ENCODE measurements around the gene FSD2. TPM values are rescaled to one million over a fixed set of nuclear protein-coding genes. Genes with fewer than 3 reads are reported as not detected.

The FSD2 gene
- total RNA-seq, 4 donors from 2014 or later: not detected

DNA sequence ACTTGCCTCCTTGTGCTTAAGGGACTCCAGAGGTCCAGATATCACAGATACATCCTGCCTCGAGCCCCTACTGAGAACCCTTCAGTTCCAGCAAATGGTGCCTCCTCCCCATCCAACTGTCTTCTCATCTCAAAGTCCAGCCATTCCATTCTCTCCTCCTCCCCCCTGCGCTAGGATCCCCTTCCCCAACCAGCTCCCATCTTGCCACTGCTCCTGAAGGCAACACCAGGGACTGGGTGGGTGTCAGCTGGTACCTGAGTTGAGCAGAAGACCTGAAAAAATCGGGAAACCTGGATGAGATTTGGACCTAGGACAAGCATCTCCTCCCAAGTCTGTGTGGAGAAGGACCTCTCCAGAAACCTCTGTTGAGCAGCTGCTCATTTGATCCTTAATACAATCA lies 93.8 kb downstream of the FSD2 start:
- 68% methylated on average over 3 of the region's 3 CpGs; no CpG with 5 or more reads in 1 of the 2 donors for WGBS, 2 donors (ENCODE audit: low coverage in 1 of 2)
- no peak overlapping the region for H3K27ac ChIP-seq
- H3K27me3 ChIP-seq: peaks cover 6% of the 10 kb centered on the region
- H3K4me3 ChIP-seq: no peak overlapping the region
- no peak for DNase-seq
- intact Hi-C loops (cut with DNase I; ENCODE audit: low total_unique reads): no loop called here
- TF ChIP-seq, protein P1, sequence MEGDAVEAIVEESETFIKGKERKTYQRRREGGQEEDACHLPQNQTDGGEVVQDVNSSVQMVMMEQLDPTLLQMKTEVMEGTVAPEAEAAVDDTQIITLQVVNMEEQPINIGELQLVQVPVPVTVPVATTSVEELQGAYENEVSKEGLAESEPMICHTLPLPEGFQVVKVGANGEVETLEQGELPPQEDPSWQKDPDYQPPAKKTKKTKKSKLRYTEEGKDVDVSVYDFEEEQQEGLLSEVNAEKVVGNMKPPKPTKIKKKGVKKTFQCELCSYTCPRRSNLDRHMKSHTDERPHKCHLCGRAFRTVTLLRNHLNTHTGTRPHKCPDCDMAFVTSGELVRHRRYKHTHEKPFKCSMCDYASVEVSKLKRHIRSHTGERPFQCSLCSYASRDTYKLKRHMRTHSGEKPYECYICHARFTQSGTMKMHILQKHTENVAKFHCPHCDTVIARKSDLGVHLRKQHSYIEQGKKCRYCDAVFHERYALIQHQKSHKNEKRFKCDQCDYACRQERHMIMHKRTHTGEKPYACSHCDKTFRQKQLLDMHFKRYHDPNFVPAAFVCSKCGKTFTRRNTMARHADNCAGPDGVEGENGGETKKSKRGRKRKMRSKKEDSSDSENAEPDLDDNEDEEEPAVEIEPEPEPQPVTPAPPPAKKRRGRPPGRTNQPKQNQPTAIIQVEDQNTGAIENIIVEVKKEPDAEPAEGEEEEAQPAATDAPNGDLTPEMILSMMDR (IDR thresholded peaks at IDR 0.05): no peak
- TF ChIP-seq POLR2A (IDR thresholded peaks at IDR 0.05) (no peak), POLR2AphosphoS5 (IDR thresholded peaks at IDR 0.05) (no peak), EP300 (IDR thresholded peaks at IDR 0.05; ENCODE audit: low read depth) (no peak)
- H3K9me3 ChIP-seq: no peaks in the 10 kb centered on the region
- in situ Hi-C loops (cut with MboI; ENCODE audit: low pct_ligation_motif_present in 1 of 4, low pct_unique_long_range_greater_than_20kb in 1 of 4, low sequenced_read_pairs in 3 of 4): no loop called here
- peaks cover 0 to 14% (median 13%) of the 10 kb centered on the region in 4 donors for H3K4me1 ChIP-seq
- H3K36me3 ChIP-seq: no peaks in the 10 kb centered on the region

DNA sequence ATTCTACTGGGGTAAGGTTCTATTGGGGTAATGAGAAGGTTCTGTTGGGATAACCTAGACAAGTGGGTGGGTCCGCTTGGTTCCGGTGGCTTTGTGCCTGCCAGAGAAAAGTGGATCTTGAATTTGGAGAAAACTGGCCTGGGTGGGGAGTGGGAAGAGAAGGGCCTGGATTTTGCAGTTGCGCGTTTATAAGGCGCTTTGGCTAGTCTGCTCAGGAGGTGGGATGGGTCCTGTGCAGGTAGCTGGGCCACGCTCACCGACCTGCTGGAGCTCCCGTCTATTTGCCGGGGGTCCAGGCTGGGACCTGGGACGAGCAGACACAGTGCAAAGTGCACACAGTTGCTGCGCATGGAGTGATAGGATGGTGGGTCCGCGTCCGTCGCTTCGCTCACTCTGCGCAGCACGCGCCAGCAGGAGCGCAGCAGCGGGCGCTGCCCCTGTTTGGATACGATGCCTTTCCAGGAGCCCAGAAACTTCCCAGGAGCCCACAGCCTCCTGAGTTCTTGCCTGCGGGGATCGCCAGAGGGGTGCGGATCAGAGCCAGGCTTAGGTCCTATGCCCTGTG lies 94.9 kb downstream of the FSD2 start:
- Histone ChIP-seq H3K36me3 (no peaks in the 10 kb centered on the region), H3K4me3 (no peak overlapping the region), H3K9me3 (no peaks in the 10 kb centered on the region), H3K27ac (no peak overlapping the region), H3K27me3 (peaks cover 6% of the 10 kb centered on the region), H3K4me1 (peaks cover 0 to 14% (median 13%) of the 10 kb centered on the region in 4 donors)
- no peak for TF ChIP-seq POLR2AphosphoS5 (IDR thresholded peaks at IDR 0.05)
- no peak for TF ChIP-seq POLR2A (IDR thresholded peaks at IDR 0.05)
- TF ChIP-seq, protein P1 (IDR thresholded peaks at IDR 0.05): no peak
- TF ChIP-seq EP300 (IDR thresholded peaks at IDR 0.05; ENCODE audit: low read depth): no peak
- in situ Hi-C loops (cut with MboI; ENCODE audit: low pct_ligation_motif_present in 1 of 4, low pct_unique_long_range_greater_than_20kb in 1 of 4, low sequenced_read_pairs in 3 of 4): no loop called here
- no peak for DNase-seq
- intact Hi-C loops (cut with DNase I; ENCODE audit: low total_unique reads): no loop called here
- WGBS, 2 donors (ENCODE audit: low coverage in 1 of 2): 94 to 100% methylated on average over 4 to 24 of the region's 26 CpGs

DNA sequence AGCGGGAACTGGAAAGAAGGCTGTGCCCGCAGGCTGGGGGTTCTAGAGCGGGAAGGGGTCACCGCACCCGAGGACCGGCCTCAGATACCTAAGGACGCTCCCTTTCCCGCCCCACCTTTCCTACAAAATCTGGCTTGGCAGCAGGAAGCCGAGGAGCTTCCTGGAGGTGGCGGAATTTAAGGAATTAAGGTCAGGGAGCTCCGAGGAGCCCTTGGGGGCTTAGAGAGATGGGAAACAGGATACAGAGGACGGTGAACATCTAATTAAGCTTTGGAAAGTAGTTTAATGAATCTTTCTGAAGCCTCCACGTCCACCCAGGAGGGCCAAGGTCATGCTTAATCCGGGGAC lies 95.7 kb downstream of the FSD2 start:
- H3K27ac ChIP-seq: peak overlapping the region in 3 of 4 donors; percentile 9 to 65 (median 64)
- intact Hi-C loops (cut with DNase I; ENCODE audit: low total_unique reads): no loop called here

DNA sequence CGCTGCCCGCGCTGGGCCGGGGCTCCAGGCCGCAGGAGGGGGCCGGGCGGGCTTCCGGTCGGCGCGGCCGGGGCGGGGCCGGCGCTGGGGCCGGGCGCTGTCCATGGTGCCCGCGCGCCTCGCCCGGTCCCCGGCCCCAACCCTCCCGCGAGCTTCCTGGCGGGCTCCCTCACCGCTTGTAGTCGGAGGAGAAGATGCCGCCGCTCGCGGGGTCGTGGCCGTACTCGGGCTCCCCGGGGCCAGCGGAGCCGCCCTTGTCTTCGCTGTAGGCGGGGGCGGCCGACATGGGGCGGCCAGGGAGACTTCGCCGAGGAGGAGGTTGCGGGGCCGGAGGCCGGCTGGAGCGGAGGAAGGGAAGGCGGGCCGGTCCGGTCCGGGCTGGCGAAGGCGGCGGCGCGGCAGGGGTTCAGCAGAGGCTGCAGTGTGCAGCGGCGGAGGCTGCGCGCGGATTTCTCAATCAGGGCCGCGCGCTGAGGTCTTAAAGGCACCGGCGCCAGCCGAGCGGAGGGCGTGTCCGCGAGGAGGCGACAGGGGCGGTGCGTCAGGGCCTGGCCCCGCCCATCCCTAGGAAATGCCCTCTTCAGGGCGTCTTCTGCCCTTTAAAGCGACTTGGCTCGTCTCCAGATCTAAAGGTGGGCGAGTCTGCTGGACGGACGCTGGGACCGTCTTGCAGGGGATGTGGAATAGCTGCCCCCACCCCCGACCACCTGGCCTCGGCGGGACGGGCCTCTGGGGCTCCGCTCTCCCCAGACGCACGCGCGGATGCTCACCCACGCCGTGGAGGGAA lies 96.3 kb downstream of the FSD2 start, which contains the start of gene AP3B2:
Gene AP3B2, minus strand, starts transcription at position 455 of the 787 bp plus-strand sequence. Its CDS starts 169 bp downstream, at position 286.
- Histone ChIP-seq H3K27ac (peak within 1 kb of the TSS; percentile 9 to 65 (median 62)), H3K36me3 (no peaks in the 10 kb centered on the region), H3K9me3 (no peaks in the 10 kb centered on the region), H3K27me3 (peaks cover 6% of the 10 kb centered on the region), H3K4me1 (peaks cover 0 to 14% (median 13%) of the 10 kb centered on the region in 4 donors), H3K4me3 (peak within 1 kb of the TSS; percentile 50 to 72 (median 63))
- intact Hi-C loops (cut with DNase I; ENCODE audit: low total_unique reads) (no loop called here), in situ Hi-C loops (cut with MboI; ENCODE audit: low pct_ligation_motif_present in 1 of 4, low pct_unique_long_range_greater_than_20kb in 1 of 4, low sequenced_read_pairs in 3 of 4) (no loop called here)
- peak; percentile 59 for DNase-seq
- WGBS, 2 donors (ENCODE audit: low coverage in 1 of 2): 0 to 4% methylated on average over 3 to 22 of the region's 95 CpGs
- TF ChIP-seq POLR2AphosphoS5 (IDR thresholded peaks at IDR 0.05): no peak
- TF ChIP-seq EP300 (IDR thresholded peaks at IDR 0.05; ENCODE audit: low read depth): no peak

More for the DNA sequence above, 95.7 kb downstream of the FSD2 start:
- peaks cover 6% of the 10 kb centered on the region for H3K27me3 ChIP-seq
- WGBS, 2 donors (ENCODE audit: low coverage in 1 of 2): 15% methylated on average over 14 of the region's 14 CpGs; no CpG with 5 or more reads in 1 of the 2 donors
- peaks cover 0 to 14% (median 13%) of the 10 kb centered on the region in 4 donors for H3K4me1 ChIP-seq
- no peaks in the 10 kb centered on the region for H3K9me3 ChIP-seq
- no peak for DNase-seq
- TF ChIP-seq POLR2A (IDR thresholded peaks at IDR 0.05): no peak
- no peak for TF ChIP-seq POLR2AphosphoS5 (IDR thresholded peaks at IDR 0.05)
- TF ChIP-seq, protein P1 (IDR thresholded peaks at IDR 0.05): no peak
- TF ChIP-seq EP300 (IDR thresholded peaks at IDR 0.05; ENCODE audit: low read depth): no peak
- in situ Hi-C loops (cut with MboI; ENCODE audit: low pct_ligation_motif_present in 1 of 4, low pct_unique_long_range_greater_than_20kb in 1 of 4, low sequenced_read_pairs in 3 of 4): no loop called here
- peak overlapping the region; percentile 50 to 72 (median 63) for H3K4me3 ChIP-seq
- H3K36me3 ChIP-seq: no peaks in the 10 kb centered on the region

All from transverse colon (tissue), 4 donors.